ENCODE results near the gene PKP2. TPM values are rescaled to one million over a fixed set of nuclear protein-coding genes. Genes with fewer than 3 reads are reported as not detected.
"Not testable (repeated sequence)": the region's sequence is repeated elsewhere in the genome, so short reads cannot be mapped to it uniquely, and the experiment has no call there.

PKP2 gene
- total and polyA plus RNA-seq, 7 donors, result 0.71 to 45.2 (median 4.2) TPM

DNA sequence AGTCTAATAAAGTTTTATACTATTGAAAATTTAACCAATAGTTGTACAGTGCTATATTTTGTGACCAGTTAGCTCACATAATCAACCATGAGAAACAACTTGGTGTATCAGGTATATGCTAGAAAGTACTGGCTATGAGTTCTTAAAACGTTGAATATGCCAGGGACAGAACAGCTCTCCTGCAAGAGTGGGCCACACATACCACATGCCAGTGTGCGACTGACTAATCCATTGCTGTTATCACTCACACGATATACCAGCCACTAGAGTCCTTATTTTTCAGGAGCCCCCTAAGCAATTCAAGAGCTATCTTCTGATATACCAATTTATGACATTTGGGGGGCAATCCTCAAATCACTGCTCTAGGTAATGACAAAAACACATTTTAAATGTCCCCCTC lies 9.5 kb downstream of the PKP2 start:
- H3K4me3 ChIP-seq, result no peak overlapping the region
- DNase-seq, result no peak
- no peaks in the 10 kb centered on the region for H3K27me3 ChIP-seq
- TF ChIP-seq POLR2A (IDR thresholded peaks at IDR 0.05), result no peak
- TF ChIP-seq EP300 (IDR thresholded peaks at IDR 0.05), result no peak
- TF ChIP-seq, protein P1, sequence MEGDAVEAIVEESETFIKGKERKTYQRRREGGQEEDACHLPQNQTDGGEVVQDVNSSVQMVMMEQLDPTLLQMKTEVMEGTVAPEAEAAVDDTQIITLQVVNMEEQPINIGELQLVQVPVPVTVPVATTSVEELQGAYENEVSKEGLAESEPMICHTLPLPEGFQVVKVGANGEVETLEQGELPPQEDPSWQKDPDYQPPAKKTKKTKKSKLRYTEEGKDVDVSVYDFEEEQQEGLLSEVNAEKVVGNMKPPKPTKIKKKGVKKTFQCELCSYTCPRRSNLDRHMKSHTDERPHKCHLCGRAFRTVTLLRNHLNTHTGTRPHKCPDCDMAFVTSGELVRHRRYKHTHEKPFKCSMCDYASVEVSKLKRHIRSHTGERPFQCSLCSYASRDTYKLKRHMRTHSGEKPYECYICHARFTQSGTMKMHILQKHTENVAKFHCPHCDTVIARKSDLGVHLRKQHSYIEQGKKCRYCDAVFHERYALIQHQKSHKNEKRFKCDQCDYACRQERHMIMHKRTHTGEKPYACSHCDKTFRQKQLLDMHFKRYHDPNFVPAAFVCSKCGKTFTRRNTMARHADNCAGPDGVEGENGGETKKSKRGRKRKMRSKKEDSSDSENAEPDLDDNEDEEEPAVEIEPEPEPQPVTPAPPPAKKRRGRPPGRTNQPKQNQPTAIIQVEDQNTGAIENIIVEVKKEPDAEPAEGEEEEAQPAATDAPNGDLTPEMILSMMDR (IDR thresholded peaks at IDR 0.05), result no peak
- no peak for TF ChIP-seq POLR2AphosphoS5 (IDR thresholded peaks at IDR 0.05)
- WGBS, 2 donors, result 75 to 86% methylated on average over 3 of the region's 3 CpGs
- H3K4me1 ChIP-seq, result no peaks in the 10 kb centered on the region
- H3K27ac ChIP-seq, result no peak overlapping the region
- intact Hi-C loops (cut with DNase I), result no loop called here
- H3K9me3 ChIP-seq, result no peaks in the 10 kb centered on the region
- H3K36me3 ChIP-seq, result no peaks in the 10 kb centered on the region

- Histone ChIP-seq H3K27me3 (no peaks in the 10 kb centered on the region), H3K9me3 (no peaks in the 10 kb centered on the region), H3K4me3 (no peak overlapping the region), H3K27ac (no peak overlapping the region), H3K4me1 (no peaks in the 10 kb centered on the region), H3K36me3 (no peaks in the 10 kb centered on the region)
- 35 to 66% methylated on average over 4 of the region's 4 CpGs for WGBS, 2 donors
- TF ChIP-seq, protein P1 (IDR thresholded peaks at IDR 0.05), result no peak
- DNase-seq, result no peak
- intact Hi-C loops (cut with DNase I), result no loop called here
Measured at GRCh38 chr12:32885831-32886230, 10.7 kb downstream of the PKP2 start.

GRCh38 chr12:32884962-32885361 lies 11.6 kb downstream of the PKP2 start:
- H3K4me1 ChIP-seq, result no peaks in the 10 kb centered on the region
- no peaks in the 10 kb centered on the region for H3K9me3 ChIP-seq
- no peak for DNase-seq
- no peaks in the 10 kb centered on the region for H3K36me3 ChIP-seq
- 78 to 86% methylated on average over 4 of the region's 4 CpGs for WGBS, 2 donors
- TF ChIP-seq, protein P1 (IDR thresholded peaks at IDR 0.05), result no peak
- no peak for TF ChIP-seq EP300 (IDR thresholded peaks at IDR 0.05)
- TF ChIP-seq POLR2A (IDR thresholded peaks at IDR 0.05), result no peak
- TF ChIP-seq POLR2AphosphoS5 (IDR thresholded peaks at IDR 0.05), result no peak
- intact Hi-C loops (cut with DNase I), result no loop called here
- no peak overlapping the region for H3K27ac ChIP-seq
- no peaks in the 10 kb centered on the region for H3K27me3 ChIP-seq
- no peak overlapping the region for H3K4me3 ChIP-seq

GRCh38 chr12:32881702-32882101 lies 14.9 kb downstream of the PKP2 start:
- H3K27ac ChIP-seq, result no peak overlapping the region
- intact Hi-C loops (cut with DNase I), result no loop called here

DNA sequence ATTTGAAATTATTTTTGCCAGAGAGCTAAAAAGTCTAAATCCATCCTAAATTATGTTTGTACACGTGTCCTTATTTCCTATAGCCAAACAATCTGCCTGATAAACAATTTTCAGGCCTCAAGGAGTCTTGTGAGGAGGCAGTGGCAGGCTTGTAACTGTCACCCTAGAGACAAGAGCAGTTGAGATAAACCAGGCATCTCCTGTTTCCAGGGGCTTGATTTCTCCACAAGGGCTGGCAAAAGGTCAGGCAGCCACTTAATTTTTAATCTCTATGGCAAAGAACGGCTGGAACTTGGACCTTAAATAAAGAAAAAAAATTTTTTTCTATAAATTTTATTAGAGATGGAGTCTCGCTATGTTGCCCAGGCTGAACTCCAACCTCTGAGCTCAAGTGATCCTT lies 15.5 kb downstream of the PKP2 start:
- Histone ChIP-seq H3K4me1 (no peaks in the 10 kb centered on the region), H3K36me3 (no peaks in the 10 kb centered on the region), H3K27me3 (no peaks in the 10 kb centered on the region), H3K9me3 (no peaks in the 10 kb centered on the region), H3K4me3 (no peak overlapping the region), H3K27ac (no peak overlapping the region)
- DNase-seq, result no peak
- intact Hi-C loops (cut with DNase I), result no loop called here
- no peak for TF ChIP-seq POLR2A (IDR thresholded peaks at IDR 0.05)
- no peak for TF ChIP-seq POLR2AphosphoS5 (IDR thresholded peaks at IDR 0.05)
- TF ChIP-seq EP300 (IDR thresholded peaks at IDR 0.05), result no peak
- WGBS, 2 donors, result 71 to 74% methylated on average over 3 of the region's 3 CpGs

More at GRCh38 chr12:32881702-32882101, 14.9 kb downstream of the PKP2 start:
- H3K27me3 ChIP-seq, result no peaks in the 10 kb centered on the region
- TF ChIP-seq POLR2A (IDR thresholded peaks at IDR 0.05), result no peak
- TF ChIP-seq POLR2AphosphoS5 (IDR thresholded peaks at IDR 0.05), result no peak
- TF ChIP-seq, protein P1 (IDR thresholded peaks at IDR 0.05), result no peak
- no peak for TF ChIP-seq EP300 (IDR thresholded peaks at IDR 0.05)
- no peaks in the 10 kb centered on the region for H3K36me3 ChIP-seq
- no peak for DNase-seq
- no peak overlapping the region for H3K4me3 ChIP-seq
- H3K9me3 ChIP-seq, result no peaks in the 10 kb centered on the region
- 85 to 88% methylated on average over 7 of the region's 7 CpGs for WGBS, 2 donors
- no peaks in the 10 kb centered on the region for H3K4me1 ChIP-seq

GRCh38 chr12:32879066-32879465 lies 17.5 kb downstream of the PKP2 start:
- H3K4me3 ChIP-seq; H3K36me3 ChIP-seq; H3K27ac ChIP-seq; DNase-seq; H3K4me1 ChIP-seq; H3K27me3 ChIP-seq; intact Hi-C loops (cut with DNase I); H3K9me3 ChIP-seq: not testable (repeated sequence)
- WGBS, 2 donors, result 36 to 78% methylated on average over 7 of the region's 7 CpGs
